ENCODE measurements around the gene LIF. TPM values are rescaled to one million over a fixed set of nuclear protein-coding genes. Genes with fewer than 3 reads are reported as not detected.

Gene LIF
- total RNA-seq, 4 donors from 2014 or later = not detected

- no peaks in the 10 kb centered on the region for H3K9me3 ChIP-seq
- H3K4me3 ChIP-seq = no peak overlapping the region
- DNase-seq (no peak), ATAC-seq (no peak)
- no peak overlapping the region for H3K27ac ChIP-seq
- H3K27me3 ChIP-seq = no peaks in the 10 kb centered on the region
- in situ Hi-C loops (cut with MboI; ENCODE audit: low sequenced_read_pairs in 4 of 4) = loop anchor here (5.0 to 10.0 kb wide), 3 partner anchors 121 to 131 kb away; partner anchors contain the start of genes RNF215 (in 3 of the 4) and SEC14L2 (in 1 of the 4)
- TF ChIP-seq, protein P1, sequence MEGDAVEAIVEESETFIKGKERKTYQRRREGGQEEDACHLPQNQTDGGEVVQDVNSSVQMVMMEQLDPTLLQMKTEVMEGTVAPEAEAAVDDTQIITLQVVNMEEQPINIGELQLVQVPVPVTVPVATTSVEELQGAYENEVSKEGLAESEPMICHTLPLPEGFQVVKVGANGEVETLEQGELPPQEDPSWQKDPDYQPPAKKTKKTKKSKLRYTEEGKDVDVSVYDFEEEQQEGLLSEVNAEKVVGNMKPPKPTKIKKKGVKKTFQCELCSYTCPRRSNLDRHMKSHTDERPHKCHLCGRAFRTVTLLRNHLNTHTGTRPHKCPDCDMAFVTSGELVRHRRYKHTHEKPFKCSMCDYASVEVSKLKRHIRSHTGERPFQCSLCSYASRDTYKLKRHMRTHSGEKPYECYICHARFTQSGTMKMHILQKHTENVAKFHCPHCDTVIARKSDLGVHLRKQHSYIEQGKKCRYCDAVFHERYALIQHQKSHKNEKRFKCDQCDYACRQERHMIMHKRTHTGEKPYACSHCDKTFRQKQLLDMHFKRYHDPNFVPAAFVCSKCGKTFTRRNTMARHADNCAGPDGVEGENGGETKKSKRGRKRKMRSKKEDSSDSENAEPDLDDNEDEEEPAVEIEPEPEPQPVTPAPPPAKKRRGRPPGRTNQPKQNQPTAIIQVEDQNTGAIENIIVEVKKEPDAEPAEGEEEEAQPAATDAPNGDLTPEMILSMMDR (IDR thresholded peaks at IDR 0.05 in 4 of 5, conservative IDR thresholded peaks at IDR 0.05 in 1 of 5) = no peak
- TF ChIP-seq POLR2A (IDR thresholded peaks at IDR 0.05) = no peak
- no peaks in the 10 kb centered on the region for H3K4me1 ChIP-seq
- intact Hi-C loops (cut with DNase I; ENCODE audit: low total_unique reads) = loop anchor here (1.0 to 2.0 kb wide), 2 partner anchors 23 to 123 kb away; partner anchors contain the start of gene RNF215
- no peaks in the 10 kb centered on the region for H3K36me3 ChIP-seq
These were observed 17.3 kb upstream of the LIF start for GRCh38 chr22:30263883-30264282.

GRCh38 chr22:30262917-30263741, 16.6 kb upstream of the LIF start:
- intact Hi-C loops (cut with DNase I; ENCODE audit: low total_unique reads) (loop anchor here (1.0 to 2.0 kb wide), 2 partner anchors 24 to 124 kb away; partner anchors contain the start of gene RNF215), in situ Hi-C loops (cut with MboI; ENCODE audit: low sequenced_read_pairs in 4 of 4) (loop anchor here (5.0 to 10.0 kb wide), 3 partner anchors 122 to 132 kb away; partner anchors contain the start of genes RNF215 (in 3 of the 4) and SEC14L2 (in 1 of the 4))

DNA sequence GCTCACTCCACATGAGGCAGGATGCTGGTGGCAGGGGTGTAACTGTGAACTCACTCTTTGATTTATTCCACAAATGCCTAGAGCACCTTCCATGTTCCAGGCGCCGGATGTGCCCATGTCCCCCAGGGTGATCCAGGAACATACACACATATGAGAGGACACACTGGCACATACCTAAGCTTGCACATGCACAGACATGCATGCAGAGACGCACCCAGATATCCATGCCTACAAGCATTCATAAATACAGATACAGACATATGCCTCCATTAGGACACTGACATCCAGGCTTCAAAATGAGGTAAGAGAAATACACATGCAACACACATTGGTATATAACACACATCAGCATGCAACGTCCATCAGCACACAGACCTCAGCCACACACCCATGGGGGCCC, 15.6 kb upstream of the LIF start:
- DNase-seq (no peak), ATAC-seq (no peak)
- no peaks in the 10 kb centered on the region for H3K27me3 ChIP-seq
- in situ Hi-C loops (cut with MboI; ENCODE audit: low sequenced_read_pairs in 4 of 4) = loop anchor here (5.0 to 10.0 kb wide), 3 partner anchors 123 to 133 kb away; partner anchors contain the start of genes RNF215 (in 3 of the 4) and SEC14L2 (in 1 of the 4)
- H3K4me1 ChIP-seq = no peaks in the 10 kb centered on the region
- H3K36me3 ChIP-seq = no peaks in the 10 kb centered on the region
- intact Hi-C loops (cut with DNase I; ENCODE audit: low total_unique reads) = loop anchor here (2.0 kb wide), 1 partner anchor 25 kb away; no protein-coding TSS in a partner anchor
- H3K4me3 ChIP-seq = no peak overlapping the region
- no peaks in the 10 kb centered on the region for H3K9me3 ChIP-seq
- TF ChIP-seq, protein P1 (IDR thresholded peaks at IDR 0.05 in 4 of 5, conservative IDR thresholded peaks at IDR 0.05 in 1 of 5) = no peak
- TF ChIP-seq POLR2A (IDR thresholded peaks at IDR 0.05) = no peak
- H3K27ac ChIP-seq = no peak overlapping the region

More at GRCh38 chr22:30262917-30263741, 16.6 kb upstream of the LIF start:
- no peak for TF ChIP-seq POLR2A (IDR thresholded peaks at IDR 0.05)
- TF ChIP-seq, protein P1 (IDR thresholded peaks at IDR 0.05 in 4 of 5, conservative IDR thresholded peaks at IDR 0.05 in 1 of 5) = peak; percentile 92 to 97 (median 95)
- H3K9me3 ChIP-seq = no peaks in the 10 kb centered on the region
- H3K27me3 ChIP-seq = no peaks in the 10 kb centered on the region
- no peaks in the 10 kb centered on the region for H3K36me3 ChIP-seq
- no peak overlapping the region for H3K27ac ChIP-seq
- DNase-seq (peak; percentile 39 to 50), ATAC-seq (peak; percentile 55 to 62)
- peak overlapping the region; percentile 10 to 46 (median 22) for H3K4me3 ChIP-seq
- no peaks in the 10 kb centered on the region for H3K4me1 ChIP-seq

GRCh38 chr22:30261134-30261533, 14.6 kb upstream of the LIF start:
- H3K9me3 ChIP-seq = no peaks in the 10 kb centered on the region
- no peaks in the 10 kb centered on the region for H3K36me3 ChIP-seq
- no peaks in the 10 kb centered on the region for H3K4me1 ChIP-seq
- H3K27me3 ChIP-seq = no peaks in the 10 kb centered on the region
- TF ChIP-seq, protein P1 (IDR thresholded peaks at IDR 0.05 in 4 of 5, conservative IDR thresholded peaks at IDR 0.05 in 1 of 5) = no peak
- no peak for TF ChIP-seq POLR2A (IDR thresholded peaks at IDR 0.05)
- in situ Hi-C loops (cut with MboI; ENCODE audit: low sequenced_read_pairs in 4 of 4) = loop anchor here (5.0 to 10.0 kb wide), 3 partner anchors 124 to 134 kb away; partner anchors contain the start of genes RNF215 (in 3 of the 4) and SEC14L2 (in 1 of the 4)
- no peak overlapping the region for H3K27ac ChIP-seq
- H3K4me3 ChIP-seq = no peak overlapping the region
- intact Hi-C loops (cut with DNase I; ENCODE audit: low total_unique reads) = no loop called here
- DNase-seq (no peak), ATAC-seq (no peak)
